Neural cell (in vitro differentiated cells): ENCODE data around the gene FRRS1L.

Experiments used
- EP300 ChIP-seq: fragments of 450-650 bp; conservative IDR thresholded peaks from 2 replicates; pipeline ENCODE4 v1.6.1; 2014; ENCODE audit warnings: antibody characterized with exemption, mild to moderate bottlenecking, moderate library complexity; ENCODE audit not compliant: poor library complexity, severe bottlenecking
- TAF1 ChIP-seq: IDR thresholded peaks from 2 replicates; pipeline ENCODE4 v1.6.1; 2012; ENCODE audit warnings: low read depth
- TF ChIP-seq, protein P1 (sequence below): fragments of 450-650 bp; IDR thresholded peaks from 2 replicates; pipeline ENCODE4 v1.5.1; 2014; ENCODE audit warnings: antibody characterized with exemption, mild to moderate bottlenecking, moderate library complexity; ENCODE audit not compliant: poor library complexity, severe bottlenecking

DNA sequence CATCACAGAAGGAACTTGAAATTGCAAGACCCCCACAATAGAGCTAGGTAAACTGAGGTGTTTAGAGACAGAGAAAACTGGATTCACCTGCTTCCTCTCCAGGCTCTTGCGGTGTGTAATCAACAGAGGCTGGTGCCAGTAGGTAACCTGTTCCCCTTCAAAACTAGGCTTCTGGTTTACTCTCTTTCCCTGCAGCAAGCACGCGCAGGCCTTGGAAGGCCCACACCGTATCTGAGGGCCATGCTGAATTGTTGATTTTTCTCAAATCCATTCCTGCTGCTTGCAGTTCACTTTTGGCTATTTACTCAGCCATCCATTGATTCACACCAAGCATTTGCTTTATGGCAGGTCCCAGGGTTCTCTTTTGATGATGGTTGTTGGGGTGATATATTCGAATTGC is 667 bp upstream of the FRRS1L start:
- TF ChIP-seq EP300 (no peak), TAF1 (no peak)
- TF ChIP-seq, protein P1, sequence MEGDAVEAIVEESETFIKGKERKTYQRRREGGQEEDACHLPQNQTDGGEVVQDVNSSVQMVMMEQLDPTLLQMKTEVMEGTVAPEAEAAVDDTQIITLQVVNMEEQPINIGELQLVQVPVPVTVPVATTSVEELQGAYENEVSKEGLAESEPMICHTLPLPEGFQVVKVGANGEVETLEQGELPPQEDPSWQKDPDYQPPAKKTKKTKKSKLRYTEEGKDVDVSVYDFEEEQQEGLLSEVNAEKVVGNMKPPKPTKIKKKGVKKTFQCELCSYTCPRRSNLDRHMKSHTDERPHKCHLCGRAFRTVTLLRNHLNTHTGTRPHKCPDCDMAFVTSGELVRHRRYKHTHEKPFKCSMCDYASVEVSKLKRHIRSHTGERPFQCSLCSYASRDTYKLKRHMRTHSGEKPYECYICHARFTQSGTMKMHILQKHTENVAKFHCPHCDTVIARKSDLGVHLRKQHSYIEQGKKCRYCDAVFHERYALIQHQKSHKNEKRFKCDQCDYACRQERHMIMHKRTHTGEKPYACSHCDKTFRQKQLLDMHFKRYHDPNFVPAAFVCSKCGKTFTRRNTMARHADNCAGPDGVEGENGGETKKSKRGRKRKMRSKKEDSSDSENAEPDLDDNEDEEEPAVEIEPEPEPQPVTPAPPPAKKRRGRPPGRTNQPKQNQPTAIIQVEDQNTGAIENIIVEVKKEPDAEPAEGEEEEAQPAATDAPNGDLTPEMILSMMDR = no peak
